Measurements from ENCODE around the gene COL10A1.

COL10A1 gene

DNA sequence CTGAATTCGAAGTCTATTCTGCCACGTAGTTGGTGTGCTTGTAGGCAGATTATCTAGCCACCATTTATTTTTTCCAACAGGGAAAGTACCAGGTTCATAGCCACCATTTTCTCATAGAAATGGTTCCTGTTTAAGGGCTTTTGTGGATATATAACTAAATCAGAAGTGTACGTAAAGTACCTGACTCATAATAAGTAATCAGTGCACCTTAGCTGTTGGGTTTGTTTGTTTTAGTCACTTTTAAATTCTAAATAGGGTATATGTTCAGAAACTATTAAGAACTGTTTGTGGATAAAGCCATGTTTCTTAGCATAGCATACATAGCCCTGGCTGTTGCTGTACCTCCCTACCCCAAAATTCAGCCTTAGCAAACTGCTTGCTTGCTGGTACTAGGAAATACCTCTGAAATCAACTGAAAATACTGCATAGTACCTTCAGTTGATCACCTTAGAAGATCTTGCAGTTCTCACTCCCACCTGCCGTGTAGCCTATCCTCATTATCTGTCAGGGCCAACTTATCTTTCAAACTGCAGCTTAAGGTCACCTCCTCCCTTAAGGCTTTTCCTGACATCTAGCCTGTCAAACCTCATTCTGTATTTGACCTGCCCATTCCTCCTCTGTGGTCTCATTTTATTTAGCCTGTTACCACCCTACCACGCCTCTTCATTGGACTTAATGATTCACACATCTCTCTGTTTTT is 44.6 kb upstream of the COL10A1 start:
- Histone ChIP-seq H3K4me2 (ENCODE audit: low read length) (no peak overlapping the region), H3K36me3 (ENCODE audit: control insufficient read depth, low read length) (no peaks in the 10 kb centered on the region)

DNA sequence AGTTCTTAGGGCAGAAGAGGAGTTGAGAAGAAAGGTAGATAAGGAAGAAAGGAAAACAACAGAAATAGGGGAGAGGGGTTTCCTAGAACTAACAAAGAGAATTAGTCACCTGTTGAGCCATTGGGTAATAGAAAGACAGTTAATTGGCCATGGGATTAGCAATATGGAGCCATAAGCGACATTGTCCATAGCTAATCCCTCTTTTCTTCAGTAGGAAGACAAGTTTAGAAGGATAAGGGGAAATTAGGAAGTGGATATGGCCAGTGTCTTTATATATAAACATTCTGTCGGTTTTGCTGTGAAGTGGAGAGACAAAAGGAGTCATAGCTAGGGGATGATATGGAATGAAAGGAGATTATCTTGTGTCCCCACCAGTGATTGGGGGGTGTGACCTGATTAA is 43.9 kb upstream of the COL10A1 start:
- Histone ChIP-seq H3K4me3 (ENCODE audit: low read length) (no peak overlapping the region), H3K27ac (ENCODE audit: low read depth, low read length) (no peak overlapping the region), H3K36me3 (ENCODE audit: control insufficient read depth, low read length) (no peaks in the 10 kb centered on the region), H3K9me2 (replicated peaks; ENCODE audit: control insufficient read depth, low read length) (no peaks in the 10 kb centered on the region), H3K4me2 (ENCODE audit: low read length) (no peak overlapping the region), H3K4me1 (ENCODE audit: control insufficient read depth, low read length) (peaks cover 4% of the 10 kb centered on the region; the same call in 1 of the 2 replicates), H3K79me2 (ENCODE audit: control insufficient read depth, low read length) (no peaks in the 10 kb centered on the region), H3K9me3 (ENCODE audit: control insufficient read depth, insufficient read depth, low read length) (no peaks in the 10 kb centered on the region), H3F3A (ENCODE audit: control insufficient read depth, insufficient read depth) (no peaks in the 10 kb centered on the region), H3K27me3 (ENCODE audit: control insufficient read depth, low read length) (no peaks in the 10 kb centered on the region), H4K20me1 (ENCODE audit: control insufficient read depth, insufficient read depth, low read depth, low read length) (no peaks in the 10 kb centered on the region)
- TF ChIP-seq, protein P1, sequence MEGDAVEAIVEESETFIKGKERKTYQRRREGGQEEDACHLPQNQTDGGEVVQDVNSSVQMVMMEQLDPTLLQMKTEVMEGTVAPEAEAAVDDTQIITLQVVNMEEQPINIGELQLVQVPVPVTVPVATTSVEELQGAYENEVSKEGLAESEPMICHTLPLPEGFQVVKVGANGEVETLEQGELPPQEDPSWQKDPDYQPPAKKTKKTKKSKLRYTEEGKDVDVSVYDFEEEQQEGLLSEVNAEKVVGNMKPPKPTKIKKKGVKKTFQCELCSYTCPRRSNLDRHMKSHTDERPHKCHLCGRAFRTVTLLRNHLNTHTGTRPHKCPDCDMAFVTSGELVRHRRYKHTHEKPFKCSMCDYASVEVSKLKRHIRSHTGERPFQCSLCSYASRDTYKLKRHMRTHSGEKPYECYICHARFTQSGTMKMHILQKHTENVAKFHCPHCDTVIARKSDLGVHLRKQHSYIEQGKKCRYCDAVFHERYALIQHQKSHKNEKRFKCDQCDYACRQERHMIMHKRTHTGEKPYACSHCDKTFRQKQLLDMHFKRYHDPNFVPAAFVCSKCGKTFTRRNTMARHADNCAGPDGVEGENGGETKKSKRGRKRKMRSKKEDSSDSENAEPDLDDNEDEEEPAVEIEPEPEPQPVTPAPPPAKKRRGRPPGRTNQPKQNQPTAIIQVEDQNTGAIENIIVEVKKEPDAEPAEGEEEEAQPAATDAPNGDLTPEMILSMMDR (IDR thresholded peaks at IDR 0.05; ENCODE audit: low read depth, low read length, poor library complexity, severe bottlenecking), result no peak
- TF ChIP-seq EZH2phosphoT487 (IDR thresholded peaks at IDR 0.05; ENCODE audit: borderline replicate concordance, low read length), result no peak

More for the DNA sequence above, 44.6 kb upstream of the COL10A1 start:
- no peak overlapping the region for H3K27ac ChIP-seq (ENCODE audit: low read depth, low read length)
- no peaks in the 10 kb centered on the region for H3K79me2 ChIP-seq (ENCODE audit: control insufficient read depth, low read length)
- no peaks in the 10 kb centered on the region for H3F3A ChIP-seq (ENCODE audit: control insufficient read depth, insufficient read depth)
- no peaks in the 10 kb centered on the region for H4K20me1 ChIP-seq (ENCODE audit: control insufficient read depth, insufficient read depth, low read depth, low read length)
- TF ChIP-seq, protein P1 (IDR thresholded peaks at IDR 0.05; ENCODE audit: low read depth, low read length, poor library complexity, severe bottlenecking), result no peak
- no peak for TF ChIP-seq EZH2phosphoT487 (IDR thresholded peaks at IDR 0.05; ENCODE audit: borderline replicate concordance, low read length)
- no peak overlapping the region for H3K4me3 ChIP-seq (ENCODE audit: low read length)
- no peaks in the 10 kb centered on the region for H3K27me3 ChIP-seq (ENCODE audit: control insufficient read depth, low read length)
- no peaks in the 10 kb centered on the region for H3K9me3 ChIP-seq (ENCODE audit: control insufficient read depth, insufficient read depth, low read length)
- no peaks in the 10 kb centered on the region for H3K9me2 ChIP-seq (replicated peaks; ENCODE audit: control insufficient read depth, low read length)
- H3K4me1 ChIP-seq (ENCODE audit: control insufficient read depth, low read length), result peaks cover 4% of the 10 kb centered on the region; the same call in 1 of the 2 replicates

DNA sequence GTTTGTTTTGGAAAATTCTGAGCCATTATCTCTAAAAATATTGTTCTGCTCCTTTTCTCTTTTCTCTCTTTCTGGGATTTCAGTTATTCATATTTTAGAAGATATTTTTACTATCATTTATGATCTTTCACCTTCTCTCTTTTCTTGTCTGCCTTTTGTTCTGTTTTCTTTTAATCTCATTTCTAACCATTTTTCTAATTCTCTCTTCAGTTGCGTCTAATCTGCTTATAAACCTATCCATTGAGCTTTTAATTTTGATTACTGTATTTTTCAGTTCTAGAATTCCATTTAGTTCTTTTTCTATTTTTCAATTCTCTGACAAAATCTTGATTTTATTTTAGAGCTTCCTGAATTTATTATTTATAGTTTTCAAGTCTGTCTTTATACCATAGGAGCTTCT is 42.2 kb upstream of the COL10A1 start:
- Histone ChIP-seq H3K9me3 (ENCODE audit: control insufficient read depth, insufficient read depth, low read length) (no peaks in the 10 kb centered on the region), H4K20me1 (ENCODE audit: control insufficient read depth, insufficient read depth, low read depth, low read length) (no peaks in the 10 kb centered on the region), H3K9me2 (replicated peaks; ENCODE audit: control insufficient read depth, low read length) (no peaks in the 10 kb centered on the region), H3K27me3 (ENCODE audit: control insufficient read depth, low read length) (no peaks in the 10 kb centered on the region), H3K4me3 (ENCODE audit: low read length) (no peak overlapping the region), H3K36me3 (ENCODE audit: control insufficient read depth, low read length) (no peaks in the 10 kb centered on the region), H3K27ac (ENCODE audit: low read depth, low read length) (no peak overlapping the region), H3K79me2 (ENCODE audit: control insufficient read depth, low read length) (no peaks in the 10 kb centered on the region), H3F3A (ENCODE audit: control insufficient read depth, insufficient read depth) (no peaks in the 10 kb centered on the region), H3K4me2 (ENCODE audit: low read length) (no peak overlapping the region), H3K4me1 (ENCODE audit: control insufficient read depth, low read length) (peaks cover 4% of the 10 kb centered on the region; the same call in 1 of the 2 replicates)
- TF ChIP-seq, protein P1 (IDR thresholded peaks at IDR 0.05; ENCODE audit: low read depth, low read length, poor library complexity, severe bottlenecking), result no peak
- TF ChIP-seq EZH2phosphoT487 (IDR thresholded peaks at IDR 0.05; ENCODE audit: borderline replicate concordance, low read length), result no peak
